HG03025 (cell line): ENCODE results near the gene SLC66A2.

Source experiments
- ATAC-seq: cut with Tn5 transposase; IDR thresholded peaks from one replicate; pipeline ENCODE4 v1.9.1; 2021; ENCODE audit warnings: mild to moderate bottlenecking, moderate library complexity; ENCODE audit not compliant: unreplicated experiment, low FRiP score

SLC66A2 gene

DNA sequence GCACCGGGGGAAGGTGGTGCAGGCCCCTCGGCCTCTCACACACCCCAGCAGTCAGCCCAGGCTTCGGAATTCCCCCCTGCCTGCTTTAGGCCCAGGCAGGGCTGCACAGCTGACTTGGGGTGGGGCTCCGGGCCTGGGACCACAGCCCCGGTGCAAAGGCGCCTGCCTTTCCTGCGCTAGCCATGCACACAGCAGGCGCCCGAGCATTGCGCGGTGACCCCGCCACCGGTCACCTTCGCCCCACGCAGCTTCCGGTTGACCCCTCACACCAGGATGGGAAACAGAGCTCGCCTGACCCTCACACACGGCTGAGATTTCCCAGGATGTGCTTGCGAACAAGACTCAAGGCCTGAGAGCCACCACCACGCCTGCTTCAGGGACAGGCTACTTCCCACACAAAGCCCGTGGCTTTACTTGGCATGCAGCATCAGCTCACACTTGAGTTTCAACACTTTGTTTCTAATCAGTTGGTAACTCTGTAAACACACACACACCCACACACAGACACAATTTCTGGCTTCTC lies 46.0 kb downstream of the SLC66A2 start:
- no peak for ATAC-seq

DNA sequence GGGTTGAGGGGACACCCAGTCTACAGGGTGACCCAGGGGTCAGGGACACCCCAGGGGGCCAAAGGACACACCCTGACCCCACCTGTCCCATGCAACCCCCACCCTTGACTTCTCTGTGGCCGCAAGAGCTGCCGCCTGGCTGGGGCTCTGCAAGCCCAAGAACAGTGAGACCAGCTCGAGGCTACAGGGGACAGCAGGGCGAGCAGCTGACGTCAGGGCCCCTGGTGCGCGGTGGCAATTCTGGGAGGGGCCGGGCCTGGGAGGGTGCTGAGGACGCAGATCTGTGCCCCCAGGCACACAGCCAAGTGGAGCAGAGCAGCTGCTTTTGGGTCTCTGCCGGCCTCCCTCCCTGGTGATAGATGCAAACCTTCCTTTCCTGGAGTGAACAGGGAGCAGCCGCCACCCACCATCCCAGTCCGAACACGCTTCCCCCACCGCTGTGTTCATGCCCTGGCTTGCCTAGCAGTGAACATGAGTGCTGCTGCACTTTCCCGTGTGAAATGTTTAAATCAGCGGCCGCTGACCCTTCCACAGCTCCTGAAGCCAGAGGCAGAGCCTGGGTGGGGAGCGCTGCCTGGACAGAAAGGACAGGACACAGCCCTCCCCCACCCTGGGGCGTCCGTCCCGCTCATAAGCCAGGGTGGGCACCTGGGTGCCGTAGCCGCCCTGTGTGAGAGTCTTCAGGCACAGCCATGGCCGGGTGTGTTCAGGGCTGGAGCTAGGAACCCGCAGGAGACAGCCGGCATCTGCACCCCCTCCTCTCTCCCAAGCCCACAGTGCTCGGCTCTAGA lies 46.9 kb downstream of the SLC66A2 start:
- ATAC-seq = no peak

DNA sequence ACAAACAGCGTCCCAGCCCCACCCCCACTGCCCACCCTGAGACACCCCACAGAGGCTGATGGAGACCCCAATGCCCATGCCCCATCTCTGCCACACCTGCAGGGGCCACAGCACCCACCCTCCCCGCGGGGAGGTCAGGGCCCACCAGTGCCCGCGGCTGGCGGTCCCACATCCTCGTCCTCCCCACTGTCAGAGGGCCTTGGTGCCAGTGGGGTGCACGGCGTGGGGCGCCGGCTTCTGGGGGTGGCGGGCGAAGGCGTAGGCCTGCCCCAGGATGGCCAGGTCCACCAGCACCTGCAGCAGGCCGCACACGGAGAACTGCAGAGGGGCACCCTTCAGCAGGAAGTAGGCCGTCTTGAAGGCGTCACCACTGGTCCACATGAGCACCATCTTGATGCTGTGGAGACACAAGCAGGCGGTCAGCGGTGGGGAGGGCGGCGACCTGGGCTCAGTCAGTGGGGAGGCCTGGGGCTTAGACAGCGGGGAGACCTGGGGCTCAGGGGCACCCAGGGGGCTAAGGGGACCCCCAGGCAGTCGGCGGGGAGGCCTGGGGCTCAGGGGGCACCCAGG lies 47.6 kb downstream of the SLC66A2 start:
- no peak for ATAC-seq

DNA sequence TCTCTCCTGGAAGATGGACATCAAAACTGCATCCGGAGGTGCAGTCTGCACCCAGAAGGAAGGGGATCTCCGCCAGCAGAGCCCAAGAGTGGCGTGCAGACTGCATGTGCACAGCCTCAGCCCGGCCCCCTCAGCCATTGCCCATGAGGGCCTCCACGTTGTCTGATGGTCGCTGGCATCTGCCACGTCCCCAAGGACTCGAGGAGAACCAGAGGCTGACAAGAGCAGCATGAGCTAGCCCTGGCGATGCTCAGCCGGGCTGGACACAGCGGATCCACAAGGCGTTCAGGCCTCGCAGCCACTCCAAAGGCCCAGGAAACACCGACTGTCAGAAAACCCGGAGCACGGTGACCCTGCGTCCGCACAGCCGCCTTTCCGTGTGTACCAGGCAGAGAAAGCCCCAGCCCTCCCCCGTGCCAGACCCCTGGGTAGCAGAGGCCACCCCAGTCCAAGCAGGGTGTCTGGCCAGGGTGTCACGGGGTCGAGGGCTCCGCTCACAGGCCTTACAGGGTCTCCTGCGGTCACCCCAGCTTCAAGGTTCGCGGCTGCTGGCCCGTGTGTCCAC lies 48.3 kb downstream of the SLC66A2 start:
- no peak for ATAC-seq

DNA sequence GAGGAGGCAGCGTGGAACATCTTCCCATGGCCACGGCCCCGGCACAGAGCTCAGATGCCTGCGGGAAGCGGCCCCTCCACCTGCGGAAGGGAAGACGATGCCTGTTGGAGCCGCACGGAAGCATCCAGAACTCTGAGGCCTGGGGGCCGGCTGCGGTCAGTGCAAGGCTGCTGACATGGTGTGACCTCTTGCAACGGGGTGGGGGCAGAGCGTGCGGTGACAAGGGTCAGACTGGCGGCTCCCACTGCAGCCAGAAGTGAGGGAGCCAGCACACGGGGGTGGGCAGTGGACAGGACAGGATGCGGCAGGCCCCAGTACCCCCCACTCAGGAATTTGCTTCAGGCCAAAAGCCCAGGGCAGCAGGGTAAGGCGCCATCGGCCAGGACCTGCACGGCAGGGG lies 48.8 kb downstream of the SLC66A2 start:
- ATAC-seq = no peak

DNA sequence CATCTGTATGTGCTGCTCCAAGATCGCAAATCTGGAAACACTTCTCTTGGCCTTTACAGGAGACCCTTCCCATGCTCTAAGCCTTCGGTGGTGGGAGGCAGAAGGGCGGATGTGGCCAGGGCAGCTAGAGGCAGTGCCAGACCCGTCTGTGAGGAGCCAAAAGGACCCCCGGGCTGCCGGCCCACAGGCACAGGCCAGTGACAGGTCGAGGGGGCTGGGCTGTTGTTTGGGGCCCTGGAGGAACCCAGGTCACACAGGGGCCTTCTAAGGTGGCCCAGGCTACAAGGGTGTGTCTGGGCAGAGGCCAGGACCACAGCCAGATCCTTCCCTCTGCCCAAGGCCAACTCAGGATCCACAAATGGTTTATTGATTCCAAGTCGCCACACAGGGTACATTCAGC lies 49.4 kb downstream of the SLC66A2 start:
- ATAC-seq = no peak

DNA sequence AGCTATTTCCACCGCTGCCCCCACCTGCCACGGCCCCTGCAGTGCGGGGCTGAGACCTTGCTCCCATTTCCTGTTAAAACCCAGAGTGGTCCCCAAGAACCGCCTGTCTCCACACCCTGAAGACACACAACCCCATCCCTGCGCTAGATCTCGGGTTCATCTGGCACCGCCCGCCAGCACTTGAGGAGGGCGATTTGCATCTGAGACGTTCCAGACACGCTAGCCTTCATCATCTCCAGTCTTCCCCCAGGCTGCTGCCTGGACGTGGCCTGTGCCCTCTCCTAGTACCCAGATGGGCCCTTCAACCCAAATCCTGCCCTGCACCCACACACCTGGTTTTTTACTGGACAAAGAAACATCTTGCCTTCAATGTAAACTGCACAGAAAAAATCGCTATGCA lies 49.8 kb downstream of the SLC66A2 start:
- no peak for ATAC-seq

DNA sequence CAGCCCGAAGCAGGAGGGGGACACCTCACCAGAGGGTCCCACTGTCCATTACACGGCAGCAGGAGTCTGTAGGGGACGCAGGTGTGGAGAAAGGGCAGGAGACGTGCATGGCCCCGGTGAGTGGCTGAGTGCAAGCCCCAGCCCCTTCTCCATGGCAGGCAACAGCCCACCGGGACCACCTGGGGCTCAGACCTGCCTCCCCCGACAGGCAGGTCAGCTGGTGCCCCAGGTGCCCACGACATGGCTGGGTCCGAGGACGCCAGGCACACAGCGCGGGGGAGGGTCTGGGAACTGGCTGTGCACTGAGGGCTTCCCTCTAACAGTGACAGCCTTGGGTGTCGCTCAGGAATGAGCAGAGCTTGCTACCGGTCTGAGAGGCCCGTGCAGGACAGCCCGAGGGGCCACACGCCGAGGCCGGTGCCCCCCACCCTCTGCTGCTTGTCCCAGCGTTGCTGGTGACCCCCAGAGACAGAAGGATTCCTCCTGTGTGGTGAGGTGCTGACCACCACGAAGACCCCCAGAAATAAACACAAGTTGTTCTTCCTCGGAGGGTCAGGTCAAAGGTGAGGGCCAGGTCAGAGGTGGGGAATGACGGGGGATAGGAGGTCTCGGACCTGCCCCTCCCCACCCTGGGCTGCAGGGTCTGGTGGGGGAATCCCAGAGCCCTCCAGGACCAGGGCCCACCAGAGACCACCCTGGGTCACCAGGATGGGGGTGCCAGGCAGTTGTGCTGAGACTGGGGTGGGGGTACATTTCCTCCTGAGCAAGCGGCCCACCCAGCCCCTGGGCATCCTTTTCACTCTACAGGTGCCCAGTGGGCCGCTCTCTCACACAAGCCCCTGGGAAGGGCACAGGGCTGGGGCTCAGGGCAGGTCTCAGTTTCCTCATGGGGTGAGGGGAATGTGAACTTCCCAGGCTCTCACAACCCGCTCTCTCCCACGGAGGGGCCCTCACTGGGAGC lies 50.6 kb downstream of the SLC66A2 start:
- no peak for ATAC-seq

DNA sequence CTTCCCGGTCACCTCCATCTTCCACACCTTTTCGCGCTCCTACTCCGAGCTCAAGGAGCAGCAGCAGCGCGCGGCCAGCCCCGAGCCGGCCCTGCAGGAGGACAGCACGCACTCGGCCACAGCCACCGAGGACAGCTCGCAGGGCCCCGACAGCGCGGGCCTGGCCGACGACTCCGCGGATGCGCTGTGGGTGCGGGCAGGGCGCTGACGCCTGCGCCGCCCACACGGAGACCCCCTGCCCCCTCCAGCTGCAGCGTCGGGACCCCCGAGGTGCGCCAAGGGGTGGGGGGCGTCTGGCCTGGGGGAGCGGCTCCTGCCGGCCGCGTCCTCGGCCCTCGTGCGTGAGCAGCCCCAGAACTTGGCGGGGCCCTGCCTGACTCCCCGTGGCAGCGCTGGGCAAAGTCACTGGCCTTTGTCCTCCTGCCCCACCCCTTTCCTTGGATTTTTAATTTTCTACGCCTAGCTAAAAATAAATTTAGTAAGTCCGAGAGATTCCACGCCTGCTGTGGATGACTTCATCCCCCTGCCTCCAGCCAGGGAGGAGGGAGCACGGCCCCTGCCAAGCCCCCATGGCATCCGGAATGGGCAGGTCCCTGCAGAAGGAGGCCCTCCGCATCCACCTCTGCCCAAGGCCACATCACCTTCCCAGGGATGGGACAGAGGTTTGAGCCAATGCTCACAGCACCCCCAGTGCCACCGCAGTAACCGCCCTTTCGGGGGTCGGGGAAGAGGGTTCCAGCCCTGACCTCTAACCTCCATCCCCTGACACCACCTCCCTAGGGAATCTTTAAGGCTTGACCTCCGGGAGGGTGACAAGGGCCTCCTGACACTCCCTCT lies 51.6 kb downstream of the SLC66A2 start:
- no peak for ATAC-seq

DNA sequence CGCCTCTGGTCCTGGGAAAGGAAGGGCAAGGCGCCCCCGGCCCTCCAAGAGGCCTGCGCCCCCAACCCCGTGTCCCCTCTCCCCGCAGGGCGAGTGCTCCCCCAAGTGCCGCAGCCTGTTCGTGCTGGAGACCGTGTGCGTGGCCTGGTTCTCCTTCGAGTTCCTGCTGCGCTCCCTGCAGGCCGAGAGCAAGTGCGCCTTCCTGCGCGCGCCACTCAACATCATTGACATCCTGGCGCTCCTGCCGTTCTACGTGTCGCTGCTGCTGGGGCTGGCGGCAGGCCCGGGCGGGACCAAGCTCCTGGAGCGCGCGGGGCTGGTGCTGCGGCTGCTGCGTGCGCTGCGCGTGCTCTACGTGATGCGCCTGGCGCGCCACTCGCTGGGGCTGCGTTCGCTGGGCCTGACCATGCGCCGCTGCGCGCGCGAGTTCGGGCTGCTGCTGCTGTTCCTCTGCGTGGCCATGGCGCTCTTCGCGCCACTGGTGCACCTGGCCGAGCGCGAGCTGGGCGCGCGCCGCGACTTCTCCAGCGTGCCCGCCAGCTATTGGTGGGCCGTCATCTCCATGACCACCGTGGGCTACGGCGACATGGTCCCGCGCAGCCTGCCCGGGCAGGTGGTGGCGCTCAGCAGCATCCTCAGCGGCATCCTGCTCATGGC lies 52.4 kb downstream of the SLC66A2 start:
- no peak for ATAC-seq

DNA sequence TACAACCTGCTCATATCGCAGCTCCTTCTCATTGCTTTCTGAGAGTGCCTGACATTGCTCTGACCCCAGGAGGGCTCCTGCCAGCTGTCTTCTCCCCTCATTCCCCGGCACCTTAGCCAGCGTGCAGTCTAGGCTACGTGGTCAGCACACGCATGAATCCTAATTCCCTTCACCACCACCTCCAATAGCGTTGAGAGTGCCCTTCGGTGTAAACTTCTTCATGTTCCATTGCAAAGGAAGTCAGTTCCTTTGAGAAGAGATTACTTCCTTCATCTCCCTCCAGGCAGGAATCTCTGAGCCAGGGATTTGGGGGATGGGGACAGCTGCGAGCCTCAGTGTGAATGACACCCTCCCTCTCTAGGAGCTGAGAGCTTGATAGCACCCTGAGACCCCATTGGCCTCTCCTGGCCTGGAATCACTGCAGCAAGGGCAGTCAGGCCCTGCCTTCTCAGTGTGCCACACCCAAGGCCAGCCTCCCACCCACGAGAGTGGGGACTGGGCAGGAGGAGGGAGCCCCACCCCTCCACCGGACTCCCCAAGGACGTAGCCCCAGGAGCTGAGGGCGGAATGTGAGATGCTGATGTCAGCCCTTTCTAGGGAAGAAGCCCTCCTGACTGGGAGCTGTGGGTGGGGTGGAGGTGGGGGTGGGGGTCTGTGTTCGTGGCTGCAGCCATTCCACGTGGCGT lies 53.4 kb downstream of the SLC66A2 start:
- ATAC-seq = no peak

DNA sequence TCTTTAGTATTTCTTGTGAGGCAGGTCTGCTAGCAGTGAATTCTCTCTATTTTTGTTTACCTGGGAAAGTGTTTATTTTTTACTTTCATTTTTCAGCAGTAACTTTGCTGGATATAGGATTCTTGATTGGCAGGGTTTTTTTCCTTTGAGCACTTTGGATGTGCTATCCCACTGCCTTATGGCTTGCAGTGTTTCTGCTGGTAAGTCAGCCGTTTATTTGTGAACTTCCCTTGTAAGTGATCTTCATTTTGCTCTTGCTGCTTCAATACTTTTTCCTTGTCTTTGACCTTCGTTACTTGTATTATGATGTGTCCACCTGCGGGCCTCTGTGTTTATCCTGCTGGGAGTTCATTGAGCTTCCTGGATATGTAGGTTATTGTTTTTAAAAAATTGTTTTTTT lies 54.7 kb downstream of the SLC66A2 start:
- no peak for ATAC-seq

DNA sequence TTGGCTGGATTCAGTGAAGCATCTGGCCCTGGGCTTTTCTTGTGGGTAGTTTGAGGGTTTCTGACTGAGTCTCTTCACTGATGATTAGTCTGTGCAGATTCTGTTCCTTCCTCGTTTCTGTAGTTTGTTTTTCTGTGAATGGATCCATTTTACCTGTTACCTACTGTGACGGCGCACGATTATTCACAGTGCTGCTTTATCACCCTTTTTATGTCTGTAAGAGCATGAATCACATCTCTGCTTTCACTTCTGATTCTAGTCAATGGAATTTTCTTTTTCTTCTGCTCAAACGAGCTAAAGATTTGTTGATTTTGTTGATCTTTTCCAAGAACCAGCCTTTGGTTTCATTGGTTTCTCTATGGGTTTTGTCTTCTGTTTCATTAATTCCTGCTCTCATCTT lies 60.8 kb downstream of the SLC66A2 start:
- ATAC-seq = no peak

DNA sequence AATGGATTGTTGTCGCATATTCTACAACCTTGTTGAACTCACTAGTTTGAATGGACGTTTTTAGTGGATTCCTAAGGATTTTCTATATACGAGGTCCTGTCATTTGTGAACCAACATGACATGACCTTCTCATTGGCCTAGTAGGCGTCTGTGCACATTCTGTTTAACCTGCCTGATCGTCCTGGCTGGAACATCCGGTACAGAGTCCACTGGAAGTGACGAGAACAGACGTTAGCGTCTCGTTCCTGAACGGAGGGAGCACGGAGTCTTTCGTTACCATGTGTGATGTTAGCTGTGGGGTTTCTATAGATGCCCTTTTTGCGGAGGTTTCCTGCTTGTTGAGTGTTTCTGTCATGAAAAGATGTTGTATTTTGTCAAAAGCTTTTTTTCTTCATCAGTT lies 61.9 kb downstream of the SLC66A2 start:
- no peak for ATAC-seq

DNA sequence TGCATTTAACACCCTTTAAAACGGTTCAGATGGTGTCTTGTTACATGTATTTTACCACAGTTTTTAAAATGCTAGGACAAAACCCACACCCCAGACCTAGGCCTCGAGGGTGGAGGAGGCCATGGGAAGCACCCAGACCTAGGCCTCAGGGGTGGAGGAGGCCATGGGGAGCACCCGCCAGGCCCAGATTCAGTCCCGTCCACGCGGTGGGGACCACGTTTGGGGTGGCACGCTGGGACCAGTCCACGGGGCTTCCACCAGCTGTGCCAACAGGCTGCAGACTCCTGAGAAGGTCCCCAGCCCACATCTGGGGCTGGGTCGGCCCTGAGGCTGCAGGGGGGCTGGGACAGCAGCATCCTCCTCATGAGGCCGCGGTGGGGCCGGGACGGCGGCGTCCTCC lies 63.4 kb downstream of the SLC66A2 start:
- ATAC-seq = no peak

DNA sequence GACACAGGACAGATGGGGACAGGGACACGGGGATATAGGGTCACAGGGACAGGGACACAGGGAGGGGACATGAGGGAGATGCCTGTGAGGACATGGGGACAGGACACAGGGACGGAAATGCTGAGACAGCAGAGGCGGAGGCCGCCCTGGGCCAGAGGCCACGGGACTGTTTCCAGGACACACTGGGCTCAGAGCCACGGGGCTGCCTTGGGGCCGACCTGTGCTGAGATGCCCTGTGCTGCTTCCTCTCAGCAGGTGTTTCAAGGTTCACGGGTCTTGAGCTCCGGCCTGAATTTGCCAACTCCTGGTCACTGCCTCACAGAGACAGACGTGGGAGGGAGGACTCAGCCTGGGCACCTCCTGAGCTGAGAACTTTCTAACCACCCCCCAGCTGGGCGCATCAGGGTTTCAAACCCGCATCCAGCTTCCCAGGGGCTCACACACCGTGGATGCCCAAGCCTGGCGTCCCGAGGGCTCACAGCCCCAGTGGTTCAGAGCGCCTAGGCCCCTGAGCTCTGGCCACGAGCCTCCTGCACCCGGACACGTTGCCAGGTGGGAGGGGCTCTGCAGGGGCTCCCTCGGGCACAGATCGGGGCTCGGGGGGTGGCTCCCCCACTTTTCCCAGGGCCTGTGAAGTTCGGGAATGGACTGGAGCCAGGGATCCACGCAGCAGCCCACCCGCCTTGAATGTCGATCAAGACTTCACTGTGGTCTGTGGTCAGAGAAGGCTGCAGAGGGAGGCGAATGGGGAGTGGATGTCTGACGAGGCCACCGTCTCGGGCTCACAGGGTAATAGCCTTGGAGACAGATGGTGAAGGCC lies 64.1 kb downstream of the SLC66A2 start:
- ATAC-seq = no peak

DNA sequence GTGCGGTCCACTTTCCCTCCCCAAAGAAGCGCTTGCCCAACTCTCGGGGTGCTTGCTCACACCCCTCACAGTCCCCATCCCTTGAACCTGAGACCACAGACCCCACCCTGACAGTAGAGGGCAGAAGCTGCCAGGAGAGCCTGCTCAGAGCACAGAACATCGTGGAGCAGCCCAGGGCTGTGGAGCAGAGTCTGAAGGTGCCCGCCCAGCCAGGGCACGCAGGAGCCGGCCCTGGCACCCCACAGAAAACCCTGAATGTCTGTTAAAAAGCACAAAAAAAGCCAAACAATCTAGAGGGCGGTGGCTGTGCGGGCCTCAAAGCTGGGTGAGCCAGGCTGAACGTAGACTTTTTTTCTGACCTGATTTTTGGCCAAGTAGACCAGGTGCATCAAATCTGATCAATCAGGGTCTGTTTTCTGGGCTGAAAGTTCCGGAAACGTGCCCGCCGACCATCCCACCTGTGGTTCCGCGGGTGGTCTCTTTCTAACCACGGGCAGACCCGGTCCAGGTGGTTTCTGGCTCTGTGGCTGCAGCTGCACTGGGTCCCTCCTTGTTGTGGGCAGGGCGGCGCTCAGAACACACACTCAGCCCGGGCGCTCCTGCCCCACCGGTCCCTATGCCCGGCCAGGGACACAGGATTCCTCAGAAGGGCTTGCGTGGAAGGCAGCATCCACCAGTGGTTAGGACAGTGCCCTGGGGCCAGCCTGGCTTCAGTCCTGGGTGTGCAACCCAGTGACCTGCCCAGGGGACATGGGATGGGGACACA lies 66.3 kb downstream of the SLC66A2 start:
- no peak for ATAC-seq
